Stimulated activated CD4-positive, alpha-beta T cell treated with anti-CD3 and anti-CD28 coated beads, Interleukin-4, amount 100 ng/mL, for 48 hours (primary cell): ENCODE data around the gene TDRKH.
"Not testable (repeated sequence)": the region's sequence is repeated elsewhere in the genome, so short reads cannot be mapped to it uniquely, and the experiment has no call there.

ENCODE experiments used
- DNase-seq, 2 donors: peaks; one replicate each; pipeline ENCODE4 v3.0.0-alpha.2; 2020; ENCODE audit warnings: low read depth in 2 of 2

Gene TDRKH

DNA sequence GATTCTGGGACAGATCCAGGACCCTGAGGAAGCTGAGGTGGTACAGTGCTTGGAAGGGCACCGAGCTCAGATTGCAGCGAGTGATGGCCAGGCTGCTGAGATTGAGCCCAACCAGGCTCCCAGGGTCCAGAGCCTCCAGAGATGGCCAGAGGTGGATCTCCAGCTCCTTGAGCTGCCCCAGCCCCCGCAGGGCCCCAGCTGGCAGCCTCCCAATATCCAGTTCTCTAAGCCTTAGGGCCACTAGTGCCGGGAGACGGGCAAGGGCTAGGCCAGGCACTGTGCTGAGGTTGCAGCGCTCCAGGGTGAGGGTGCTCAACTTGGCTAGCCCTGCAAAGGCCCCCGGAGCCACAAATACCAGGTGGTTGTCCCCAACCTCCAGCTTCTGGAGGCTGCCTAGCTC is 11.5 kb upstream of the TDRKH start:
- no peak for DNase-seq

DNA sequence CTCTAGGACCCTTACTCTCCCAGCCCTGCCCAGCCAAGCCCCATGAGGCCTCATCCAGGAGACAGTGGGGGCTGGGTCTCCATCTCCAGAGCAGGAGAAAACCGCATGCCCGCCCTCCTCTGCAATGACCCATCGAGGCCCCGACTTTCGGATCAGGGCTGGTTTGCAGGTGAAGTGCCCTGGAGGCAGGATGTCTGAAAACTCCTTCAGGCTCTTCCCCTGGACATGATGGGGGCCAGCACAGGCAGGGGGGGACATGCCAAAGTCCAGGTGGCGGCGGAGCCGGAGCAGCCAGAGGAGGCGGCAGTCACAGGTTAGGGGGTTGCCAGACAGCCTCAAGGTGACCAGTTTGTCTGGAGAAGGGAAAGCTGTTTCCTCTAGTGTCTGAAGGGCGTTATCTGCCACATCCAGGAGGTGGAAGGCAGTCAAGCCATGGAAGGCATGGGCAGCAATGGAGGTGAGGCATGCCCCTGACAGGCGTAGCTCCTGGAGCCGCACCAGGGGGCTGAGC is 11.1 kb upstream of the TDRKH start:
- no peak for DNase-seq

GRCh38 chr1:151800830-151801229 is 10.5 kb upstream of the TDRKH start:
- DNase-seq: no peak

DNA sequence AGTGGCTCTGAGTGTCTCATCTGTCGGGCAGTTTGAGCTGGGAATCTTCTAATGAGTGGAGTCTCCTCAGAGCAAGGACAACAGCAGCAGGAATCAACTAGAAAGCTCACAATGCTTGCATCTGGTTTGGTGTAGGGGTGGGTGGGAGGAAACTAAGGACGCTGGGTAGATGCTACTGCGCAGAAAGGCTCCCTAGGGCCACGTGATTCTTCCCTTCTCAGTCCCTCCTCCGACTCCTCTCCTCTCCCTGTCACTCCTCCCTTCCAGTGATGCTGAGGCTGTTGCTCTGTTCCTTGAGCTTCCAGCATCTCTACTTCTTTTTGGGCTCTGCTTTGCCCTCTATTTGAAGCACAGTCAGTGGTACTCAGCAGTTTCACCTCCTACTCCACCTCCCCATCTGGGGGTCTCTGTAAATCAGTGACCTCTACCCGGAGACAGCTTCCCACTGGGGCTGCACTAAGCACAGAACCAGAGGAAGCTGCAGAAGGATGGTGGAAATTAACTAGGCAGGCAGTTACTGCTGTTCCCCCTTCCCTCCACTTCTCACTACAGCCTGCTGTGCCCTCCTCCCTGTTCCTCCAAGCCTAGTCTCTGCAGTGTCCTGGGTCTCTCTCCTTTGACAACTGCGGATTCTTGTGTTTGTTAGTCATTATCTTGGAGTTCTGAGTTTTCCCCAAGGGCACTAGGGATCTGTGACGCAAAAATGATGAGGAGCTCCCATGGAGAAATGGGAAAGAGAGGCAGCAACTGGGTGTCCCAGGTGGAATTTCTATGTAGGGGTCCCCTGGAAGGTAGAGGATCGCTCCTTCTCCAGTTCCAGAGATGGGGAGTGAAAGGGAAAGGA is 9.1 kb upstream of the TDRKH start:
- no peak for DNase-seq

DNA sequence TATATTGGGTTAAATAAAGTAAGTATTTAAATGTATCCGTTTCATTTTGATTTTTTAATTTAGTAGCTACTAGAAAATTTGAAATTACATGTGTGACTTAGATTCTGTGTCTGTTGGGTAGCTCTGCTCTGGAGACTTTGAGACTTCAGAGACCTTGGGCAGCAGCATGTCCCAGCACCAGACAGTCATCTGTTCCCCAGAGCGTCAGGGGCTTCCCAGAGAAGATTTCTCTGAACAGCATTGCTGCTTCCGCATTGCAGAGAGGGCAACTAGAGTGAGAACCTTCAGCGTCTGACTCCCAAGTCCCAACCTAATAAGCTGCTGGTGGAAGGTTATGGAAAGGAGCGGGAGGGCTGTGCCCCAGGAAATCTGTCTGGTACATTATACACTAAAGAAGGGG is 8.3 kb upstream of the TDRKH start:
- DNase-seq: no peak

GRCh38 chr1:151790940-151791651 is 796 bp upstream of the TDRKH start:
- no peak for DNase-seq

DNA sequence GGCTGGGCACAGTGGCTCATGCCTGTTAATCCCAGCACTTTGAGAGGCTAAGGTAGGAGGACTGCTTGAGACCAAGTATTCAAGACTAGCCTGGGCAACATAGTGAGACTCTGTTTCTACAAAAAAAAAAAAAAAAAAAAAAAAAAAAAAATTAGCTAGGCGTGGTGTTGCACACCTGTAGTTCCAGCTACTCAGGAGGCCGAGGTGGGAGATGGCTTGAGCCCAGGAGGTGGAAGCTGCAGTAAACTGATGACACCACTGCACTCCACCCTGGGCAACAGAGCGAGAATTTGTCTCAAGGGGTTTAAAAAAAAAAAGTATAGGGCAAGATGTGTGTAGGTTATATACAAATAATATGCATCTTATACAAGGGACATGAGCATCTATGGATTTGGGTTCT is 2.6 kb downstream of the TDRKH start:
- DNase-seq: no peak

DNA sequence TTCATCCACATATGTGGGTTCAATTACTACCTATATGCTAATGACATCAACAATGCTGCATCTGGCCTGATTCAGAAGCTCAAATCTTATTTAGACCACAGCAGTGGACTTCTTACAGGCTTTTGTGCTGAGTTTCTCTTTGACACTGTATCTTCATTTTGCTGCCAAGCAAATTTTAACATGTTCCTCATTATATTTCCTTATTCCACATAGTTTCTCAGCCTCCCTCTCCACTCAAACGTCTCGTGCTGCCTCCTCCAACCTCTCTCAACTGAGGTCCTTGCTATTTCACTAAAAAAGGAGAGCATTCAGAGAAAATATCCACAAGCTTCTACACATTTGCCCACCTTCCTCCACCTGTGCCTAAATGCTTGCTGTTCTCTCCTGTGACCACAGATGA is 6.5 kb downstream of the TDRKH start:
- DNase-seq: no peak

GRCh38 chr1:151782741-151783140 is 7.6 kb downstream of the TDRKH start:
- DNase-seq: no peak

GRCh38 chr1:151782026-151782425 is 8.3 kb downstream of the TDRKH start:
- not testable (repeated sequence) for DNase-seq

DNA sequence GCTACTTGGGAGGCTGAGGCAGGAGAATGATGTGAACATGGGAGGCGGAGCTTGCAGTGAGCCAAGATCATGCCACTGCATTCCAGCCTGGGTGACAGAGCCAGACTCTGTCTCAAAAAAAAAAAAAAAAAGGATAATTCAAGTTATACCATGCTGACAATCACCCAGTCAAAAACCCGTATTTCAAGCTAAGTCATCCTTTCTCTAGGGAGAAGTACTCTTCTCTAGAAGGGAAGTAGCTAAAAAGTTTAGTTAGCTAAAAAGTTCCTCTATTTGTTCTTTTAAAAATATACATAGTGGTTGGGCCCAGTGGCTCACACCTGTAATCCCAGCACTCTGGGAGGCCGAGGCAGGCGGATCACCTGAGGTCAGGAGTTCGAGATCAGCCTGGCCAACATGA is 9.6 kb downstream of the TDRKH start:
- not testable (repeated sequence) for DNase-seq

DNA sequence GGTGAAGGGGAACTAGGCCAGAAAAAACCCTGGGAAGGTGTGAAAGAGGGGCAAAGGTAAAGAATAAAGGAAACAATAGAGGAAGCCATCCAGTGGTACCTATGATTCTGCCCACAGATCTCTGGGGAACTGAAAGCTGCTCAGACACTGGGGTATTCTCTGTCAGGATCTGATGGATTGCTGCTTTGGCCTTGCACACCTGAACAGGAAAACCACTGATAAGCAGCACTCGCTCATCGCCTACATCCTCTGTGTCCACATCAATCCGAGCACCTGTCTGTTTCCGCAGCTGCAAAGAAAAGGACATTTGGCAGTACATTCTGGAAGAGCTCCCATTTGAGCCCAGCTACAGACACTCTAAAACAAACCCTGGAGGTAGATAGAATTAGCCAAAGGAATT is 10.4 kb downstream of the TDRKH start:
- no peak for DNase-seq

- DNase-seq: no peak
These were observed 13.0 kb downstream of the TDRKH start for GRCh38 chr1:151777317-151777716.

GRCh38 chr1:151776665-151777062 is 13.6 kb downstream of the TDRKH start:
- DNase-seq: no peak

DNA sequence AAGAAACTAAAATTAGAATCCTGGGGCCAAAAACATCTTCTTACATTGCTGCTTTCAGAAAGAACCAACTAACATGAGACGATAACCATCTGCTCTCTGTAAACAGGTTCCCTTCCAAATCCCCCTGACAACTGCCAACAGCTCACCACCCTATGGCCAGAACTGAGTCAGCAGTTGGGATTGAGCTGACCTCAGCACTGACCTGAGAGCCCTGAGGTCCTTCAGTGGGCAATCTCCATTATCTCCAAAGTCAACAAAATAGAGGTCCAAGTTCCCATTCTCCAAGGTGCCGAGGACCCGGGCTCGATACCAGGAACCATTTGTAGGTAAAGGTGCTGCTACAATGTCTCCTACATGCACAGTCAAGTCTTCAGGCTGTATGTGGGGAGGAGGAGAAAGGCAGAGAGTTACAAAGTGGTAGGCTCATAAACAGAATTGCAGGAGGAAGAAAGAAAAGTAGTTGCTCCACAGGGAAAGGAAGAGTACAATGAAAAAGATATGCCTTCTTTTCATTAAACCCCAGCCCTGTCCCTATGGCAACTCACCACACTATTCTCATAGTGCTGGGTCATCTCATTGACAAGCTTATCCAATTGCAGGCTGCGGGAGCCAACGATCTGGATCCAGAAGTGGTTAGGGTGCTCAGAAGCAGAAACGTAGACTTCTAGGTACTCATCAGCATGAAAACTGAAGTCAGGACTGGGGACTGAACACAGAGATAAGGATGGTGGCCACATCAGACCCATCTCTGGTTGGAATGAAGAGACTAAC is 14.2 kb downstream of the TDRKH start:
- DNase-seq: no peak

GRCh38 chr1:151774256-151774922 is 15.9 kb downstream of the TDRKH start:
- no peak for DNase-seq

DNA sequence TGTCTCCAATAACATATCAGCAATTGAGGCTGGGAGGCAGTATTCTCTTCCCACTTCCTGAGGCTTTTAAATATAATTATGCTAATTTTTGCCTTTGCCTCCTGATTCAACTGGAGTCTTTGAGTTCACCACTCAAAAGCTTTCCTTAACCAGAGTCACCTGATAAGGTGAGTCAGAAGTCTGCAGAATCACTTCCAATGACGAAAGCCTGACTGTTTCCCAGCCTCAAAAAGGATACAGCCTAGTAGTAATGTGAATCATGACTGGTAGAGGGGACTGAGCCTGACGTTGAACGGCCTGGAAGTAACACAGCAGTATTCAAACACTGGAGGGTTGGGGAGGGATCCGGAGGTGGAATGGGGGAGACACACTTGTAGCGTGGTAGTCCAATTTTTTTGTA is 16.6 kb downstream of the TDRKH start:
- no peak for DNase-seq

- not testable (repeated sequence) for DNase-seq
These were observed 21.0 kb downstream of the TDRKH start for GRCh38 chr1:151769270-151769669.

DNA sequence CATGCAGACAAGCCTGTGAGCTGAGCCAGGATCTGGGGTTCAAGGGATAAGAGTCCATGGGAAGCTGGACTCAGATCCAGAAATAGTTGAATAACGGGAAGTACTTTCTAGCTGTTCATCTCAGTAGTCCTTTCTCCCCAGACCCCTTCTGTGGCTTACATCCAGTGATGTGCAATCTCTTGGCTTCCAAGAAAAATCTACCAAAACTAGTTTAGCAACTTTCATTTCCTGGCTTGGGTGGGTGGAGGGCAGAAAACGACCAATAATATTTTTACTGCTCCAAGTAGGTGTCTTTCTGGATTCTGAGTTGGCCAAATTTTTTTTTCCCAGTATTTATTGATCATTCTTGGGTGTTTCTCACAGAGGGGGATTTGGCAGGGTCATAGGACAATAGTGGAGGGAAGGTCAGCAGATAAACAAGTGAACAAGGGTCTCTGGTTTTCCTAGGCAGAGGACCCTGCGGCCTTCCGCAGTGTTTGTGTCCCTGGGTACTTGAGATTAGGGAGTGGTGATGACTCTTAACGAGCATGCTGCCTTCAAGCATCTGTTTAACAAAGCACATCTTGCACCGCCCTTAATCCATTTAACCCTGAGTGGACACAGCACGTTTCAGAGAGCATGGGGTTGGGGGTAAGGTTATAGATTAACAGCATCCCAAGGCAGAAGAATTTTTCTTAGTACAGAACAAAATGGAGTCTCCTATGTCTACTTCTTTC is 21.8 kb downstream of the TDRKH start:
- not testable (repeated sequence) for DNase-seq

GRCh38 chr1:151763990-151764389 is 26.3 kb downstream of the TDRKH start:
- no peak for DNase-seq
